GM18519 (cell line): ENCODE measurements around the gene TUBB4B.

Experiments
- ATAC-seq: cut with Tn5 transposase; IDR thresholded peaks from one replicate; pipeline ENCODE4 v1.9.1; 2021; ENCODE audit warnings: mild to moderate bottlenecking, moderate library complexity; ENCODE audit not compliant: unreplicated experiment, low FRiP score

TUBB4B gene

GRCh38 chr9:137267933-137268355 lies 26.9 kb downstream of the TUBB4B start:
- ATAC-seq: no peak

- no peak for ATAC-seq
These were observed 27.6 kb downstream of the TUBB4B start for GRCh38 chr9:137268538-137269201.

- no peak for ATAC-seq
These were observed 28.2 kb downstream of the TUBB4B start for GRCh38 chr9:137269231-137269772.

GRCh38 chr9:137270929-137271695 lies 30.0 kb downstream of the TUBB4B start:
- no peak for ATAC-seq

GRCh38 chr9:137271696-137272076 lies 30.6 kb downstream of the TUBB4B start:
- ATAC-seq: no peak

- ATAC-seq: no peak
These were observed 31.4 kb downstream of the TUBB4B start for GRCh38 chr9:137272241-137273094.

GRCh38 chr9:137273095-137273490 lies 32.0 kb downstream of the TUBB4B start:
- no peak for ATAC-seq

GRCh38 chr9:137273611-137274320 lies 32.7 kb downstream of the TUBB4B start:
- ATAC-seq: no peak

- no peak for ATAC-seq
These were observed 34.1 kb downstream of the TUBB4B start for GRCh38 chr9:137275203-137275587.

GRCh38 chr9:137275588-137276472 lies 34.7 kb downstream of the TUBB4B start:
- ATAC-seq: no peak

GRCh38 chr9:137276473-137277328 lies 35.6 kb downstream of the TUBB4B start:
- no peak for ATAC-seq

- peak; percentile 39 for ATAC-seq
These were observed 36.4 kb downstream of the TUBB4B start, which contains the start of gene TOR4A for GRCh38 chr9:137277329-137278041. TSS of gene TOR4A (plus strand) at chr9:137277726. CDS start at chr9:137278690, 964 bp downstream.

- ATAC-seq: no peak
These were observed 37.1 kb downstream of the TUBB4B start for GRCh38 chr9:137278061-137278701.

- no peak for ATAC-seq
These were observed 37.9 kb downstream of the TUBB4B start for GRCh38 chr9:137278721-137279711.

GRCh38 chr9:137279741-137280473 lies 38.8 kb downstream of the TUBB4B start:
- ATAC-seq: no peak
